Liver (tissue), 9 donors: ENCODE results near the gene KCNQ5. TPM values are rescaled to one million over a fixed set of nuclear protein-coding genes. Genes with fewer than 3 reads are reported as not detected.

Experiments
- DNase-seq: peaks from one replicate; pipeline ENCODE4 v3.0.0-alpha.2; 2017; ENCODE audit warnings: low spot score
- H3K27ac ChIP-seq, 2 donors: one replicate each; pipeline ENCODE4 v1.7.0; 2013; ENCODE audit warnings: inconsistent platforms in 2 of 2, low read length in 2 of 2, control low read depth in 1 of 2, low read depth in 1 of 2, mild to moderate bottlenecking in 1 of 2
- H3K27me3 ChIP-seq, 4 donors: one replicate each; pipeline versions ENCODE4 v1.6.1 to v1.7.0; 2013; ENCODE audit warnings: low read length in 3 of 4, inconsistent platforms in 1 of 4, mild to moderate bottlenecking in 1 of 4, moderate library complexity in 1 of 4; ENCODE audit not compliant: control insufficient read depth in 4 of 4, insufficient read depth in 4 of 4
- H3K36me3 ChIP-seq, 4 donors: one replicate each; pipeline versions ENCODE4 v1.6.1 to v1.7.0; 2013; ENCODE audit warnings: low read length in 3 of 4, mild to moderate bottlenecking in 3 of 4, low read depth in 1 of 4, moderate library complexity in 1 of 4; ENCODE audit not compliant: control insufficient read depth in 4 of 4, insufficient read depth in 3 of 4
- H3K4me1 ChIP-seq, 4 donors: one replicate each; pipeline versions ENCODE4 v1.6.1 to v1.7.0; 2013; ENCODE audit warnings: low read length in 3 of 4, mild to moderate bottlenecking in 3 of 4, moderate library complexity in 1 of 4; ENCODE audit not compliant: control insufficient read depth in 4 of 4, insufficient read depth in 4 of 4
- H3K4me3 ChIP-seq, 3 donors: one replicate each; pipeline versions ENCODE4 v1.6.1 to v1.7.0; 2013; ENCODE audit warnings: low read length in 3 of 3, control low read depth in 1 of 3, low read depth in 1 of 3, mild to moderate bottlenecking in 1 of 3
- H3K9ac ChIP-seq, 2 donors: one replicate each; pipeline ENCODE4 v1.7.0; 2013; ENCODE audit warnings: low read length in 2 of 2, mild to moderate bottlenecking in 2 of 2, moderate library complexity in 2 of 2, control low read depth in 1 of 2, low read depth in 1 of 2
- H3K9me3 ChIP-seq, 4 donors: one replicate each; pipeline versions ENCODE4 v1.6.1 to v1.7.0; 2013; ENCODE audit warnings: low read length in 3 of 4; ENCODE audit not compliant: control insufficient read depth in 4 of 4
- CTCF ChIP-seq: fragments of 150-350 bp; IDR thresholded peaks from 2 replicates; pipeline ENCODE4 v1.5.1; 2017; ENCODE audit warnings: improper control_type of control experiment, low read depth, low read length; ENCODE audit not compliant: missing input control
- EGR1 ChIP-seq, 2 donors: IDR thresholded peaks; 2 replicates each; pipeline ENCODE4 v1.6.1; 2016 to 2018; ENCODE audit warnings: antibody characterized with exemption in 2 of 2, low read depth in 2 of 2
- FOXA1 ChIP-seq: IDR thresholded peaks from 2 replicates; pipeline ENCODE4 v1.6.1; 2016; ENCODE audit warnings: antibody characterized with exemption
- FOXA2 ChIP-seq: IDR thresholded peaks from 2 replicates; pipeline ENCODE4 v1.6.1; 2016; ENCODE audit warnings: antibody characterized with exemption
- GABPA ChIP-seq, 2 donors: IDR thresholded peaks in 1 of 2; conservative IDR thresholded peaks in 1 of 2; 2 replicates each; pipeline ENCODE4 v1.6.1; 2016; ENCODE audit warnings: antibody characterized with exemption in 2 of 2, mild to moderate bottlenecking in 1 of 2, moderate library complexity in 1 of 2
- HNF4A ChIP-seq, 2 donors: conservative IDR thresholded peaks; 2 replicates each; pipeline ENCODE4 v1.6.1; 2016; ENCODE audit warnings: antibody characterized with exemption in 2 of 2, mild to moderate bottlenecking in 2 of 2
- HNF4G ChIP-seq: IDR thresholded peaks from 2 replicates; pipeline ENCODE4 v1.6.1; 2016; ENCODE audit warnings: antibody characterized with exemption
- JUND ChIP-seq, 2 donors: IDR thresholded peaks; 2 replicates each; pipeline ENCODE4 v1.6.1; 2016; ENCODE audit warnings: antibody characterized with exemption in 2 of 2
- MAX ChIP-seq: IDR thresholded peaks from 2 replicates; pipeline ENCODE4 v1.6.1; 2016; ENCODE audit warnings: antibody characterized with exemption
- NR2F2 ChIP-seq: IDR thresholded peaks from 2 replicates; pipeline ENCODE4 v1.6.1; 2016; ENCODE audit warnings: antibody characterized with exemption
- RAD21 ChIP-seq, 2 donors: IDR thresholded peaks; 2 replicates each; pipeline ENCODE4 v1.6.1; 2016; ENCODE audit warnings: antibody characterized with exemption in 2 of 2, mild to moderate bottlenecking in 2 of 2
- RXRA ChIP-seq, 2 donors: IDR thresholded peaks; 2 replicates each; pipeline ENCODE4 v1.6.1; 2017 to 2018; ENCODE audit warnings: antibody characterized with exemption in 2 of 2, mild to moderate bottlenecking in 1 of 2
- SP1 ChIP-seq: IDR thresholded peaks from 2 replicates; pipeline ENCODE4 v1.6.1; 2018; ENCODE audit warnings: antibody characterized with exemption, mild to moderate bottlenecking
- TAF1 ChIP-seq: conservative IDR thresholded peaks from 2 replicates; pipeline ENCODE4 v1.6.1; 2016; ENCODE audit warnings: antibody characterized with exemption, mild to moderate bottlenecking
- YY1 ChIP-seq: IDR thresholded peaks from 2 replicates; pipeline ENCODE4 v1.6.1; 2016; ENCODE audit warnings: antibody characterized with exemption, mild to moderate bottlenecking
- WGBS: extraction: QIAGEN DNeasy Blood & Tissue Kit; methylation state at CpG from one replicate; pipeline ENCODE4 v1.1.7; 2013; 5-methylcytosine and 5-hydroxymethylcytosine counted together
- polyA plus RNA-seq, 2 donors: library from polyadenylated mRNA; stranded (reverse) in 1 of 2; unstranded in 1 of 2; fragments of 200-250 nt in 1 of 2; fragments of >200 nt in 1 of 2; fragmentation: Nextera tagmentation in 1 of 2; extraction: Ambion mirVana in 1 of 2; gene quantifications; one replicate each; pipeline versions ENCODE4 v1.2.1 to v1.2.3, GENCODE V29; 2013 to 2015
- total RNA-seq, 2 donors: library from RNA; depleted of rRNA; stranded (reverse); fragments of >200 nt; gene quantifications; one replicate each; pipeline ENCODE4 v1.2.3, GENCODE V29; 2014
- TF ChIP-seq, protein P1 (sequence below): IDR thresholded peaks from 2 replicates; pipeline ENCODE4 v1.6.1; 2016; ENCODE audit warnings: antibody characterized with exemption
- TF ChIP-seq, protein P2 (sequence below): IDR thresholded peaks from 2 replicates; pipeline ENCODE4 v1.6.1; 2016; ENCODE audit warnings: antibody characterized with exemption, mild to moderate bottlenecking
- TF ChIP-seq, protein P3 (sequence below): IDR thresholded peaks from 2 replicates; pipeline ENCODE4 v1.6.1; 2016; ENCODE audit warnings: antibody characterized with exemption
- donor health status: healthy.
- donor health status: healthy.
- donor health status: healthy.
- donor health status: healthy.
- donor health status: healthy.

KCNQ5 gene
- total and polyA plus RNA-seq, 4 donors = 0.02 to 1.1 (median 0.15) TPM

DNA sequence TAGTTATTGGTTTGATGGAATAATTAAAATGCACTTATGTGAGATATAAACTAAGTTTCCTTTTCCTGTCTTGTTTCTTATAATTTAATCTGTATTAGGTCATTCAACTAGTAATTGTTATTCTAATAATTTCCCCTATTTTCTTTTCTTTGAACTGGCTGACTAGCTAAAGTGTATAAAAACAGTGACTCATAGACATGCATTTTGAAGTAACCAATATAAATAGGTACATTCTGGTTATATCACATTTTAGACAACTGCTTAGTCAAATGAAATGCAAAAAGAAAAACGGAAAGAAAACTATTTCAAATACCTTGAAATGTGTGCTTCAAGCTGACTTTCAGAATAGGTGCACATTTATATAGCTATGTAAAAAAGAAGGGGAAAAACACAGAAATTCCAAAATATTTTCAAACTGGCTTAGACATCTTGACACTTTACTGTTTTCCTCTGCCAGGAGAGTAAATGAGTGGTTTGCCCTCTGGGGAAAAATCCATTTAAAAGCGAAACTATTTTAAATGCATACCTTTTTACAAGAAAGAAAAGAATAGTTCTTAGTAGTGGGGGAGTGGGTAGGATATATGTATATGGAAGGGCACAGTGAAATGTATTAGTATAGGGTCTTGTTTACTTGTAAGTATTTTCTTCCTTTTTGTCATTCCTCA lies 28.3 kb downstream of the KCNQ5 start:
- Histone ChIP-seq H3K36me3 (no peaks in the 10 kb centered on the region), H3K9me3 (no peaks in the 10 kb centered on the region), H3K4me3 (no peak overlapping the region), H3K9ac (no peak overlapping the region), H3K27ac (no peak overlapping the region), H3K27me3 (no peaks in the 10 kb centered on the region), H3K4me1 (no peaks in the 10 kb centered on the region)
- TF ChIP-seq EGR1 (IDR thresholded peaks at IDR 0.05; ENCODE audit: low read depth in 2 of 2) = no peak
- TF ChIP-seq RAD21 (IDR thresholded peaks at IDR 0.05) = no peak
- no peak for TF ChIP-seq JUND (IDR thresholded peaks at IDR 0.05)
- TF ChIP-seq NR2F2 = no peak
- TF ChIP-seq, protein P1, sequence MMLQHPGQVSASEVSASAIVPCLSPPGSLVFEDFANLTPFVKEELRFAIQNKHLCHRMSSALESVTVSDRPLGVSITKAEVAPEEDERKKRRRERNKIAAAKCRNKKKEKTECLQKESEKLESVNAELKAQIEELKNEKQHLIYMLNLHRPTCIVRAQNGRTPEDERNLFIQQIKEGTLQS = no peak
- no peak for TF ChIP-seq FOXA2
- TF ChIP-seq, protein P2, sequence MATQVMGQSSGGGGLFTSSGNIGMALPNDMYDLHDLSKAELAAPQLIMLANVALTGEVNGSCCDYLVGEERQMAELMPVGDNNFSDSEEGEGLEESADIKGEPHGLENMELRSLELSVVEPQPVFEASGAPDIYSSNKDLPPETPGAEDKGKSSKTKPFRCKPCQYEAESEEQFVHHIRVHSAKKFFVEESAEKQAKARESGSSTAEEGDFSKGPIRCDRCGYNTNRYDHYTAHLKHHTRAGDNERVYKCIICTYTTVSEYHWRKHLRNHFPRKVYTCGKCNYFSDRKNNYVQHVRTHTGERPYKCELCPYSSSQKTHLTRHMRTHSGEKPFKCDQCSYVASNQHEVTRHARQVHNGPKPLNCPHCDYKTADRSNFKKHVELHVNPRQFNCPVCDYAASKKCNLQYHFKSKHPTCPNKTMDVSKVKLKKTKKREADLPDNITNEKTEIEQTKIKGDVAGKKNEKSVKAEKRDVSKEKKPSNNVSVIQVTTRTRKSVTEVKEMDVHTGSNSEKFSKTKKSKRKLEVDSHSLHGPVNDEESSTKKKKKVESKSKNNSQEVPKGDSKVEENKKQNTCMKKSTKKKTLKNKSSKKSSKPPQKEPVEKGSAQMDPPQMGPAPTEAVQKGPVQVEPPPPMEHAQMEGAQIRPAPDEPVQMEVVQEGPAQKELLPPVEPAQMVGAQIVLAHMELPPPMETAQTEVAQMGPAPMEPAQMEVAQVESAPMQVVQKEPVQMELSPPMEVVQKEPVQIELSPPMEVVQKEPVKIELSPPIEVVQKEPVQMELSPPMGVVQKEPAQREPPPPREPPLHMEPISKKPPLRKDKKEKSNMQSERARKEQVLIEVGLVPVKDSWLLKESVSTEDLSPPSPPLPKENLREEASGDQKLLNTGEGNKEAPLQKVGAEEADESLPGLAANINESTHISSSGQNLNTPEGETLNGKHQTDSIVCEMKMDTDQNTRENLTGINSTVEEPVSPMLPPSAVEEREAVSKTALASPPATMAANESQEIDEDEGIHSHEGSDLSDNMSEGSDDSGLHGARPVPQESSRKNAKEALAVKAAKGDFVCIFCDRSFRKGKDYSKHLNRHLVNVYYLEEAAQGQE = no peak
- WGBS = 43% methylated on average over 2 of the region's 2 CpGs
- DNase-seq = no peak

DNA sequence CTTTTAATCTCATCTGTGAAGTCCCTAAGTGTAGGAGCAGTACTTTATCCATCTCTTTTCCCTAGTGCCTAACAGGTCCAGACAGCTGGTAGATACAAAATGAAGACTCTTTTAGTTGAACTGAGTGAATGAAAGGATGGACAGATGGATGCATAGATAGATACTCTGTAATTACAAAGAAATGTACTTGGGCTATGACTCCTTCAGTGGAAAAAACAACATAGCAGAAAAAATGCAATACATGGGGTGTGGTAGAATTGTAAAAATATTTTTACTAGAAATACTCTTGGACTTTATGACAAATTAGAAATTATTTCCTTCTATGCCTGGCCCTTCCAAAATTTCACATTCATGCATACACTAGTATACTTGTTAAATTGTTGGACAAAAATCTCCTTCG lies 29.3 kb downstream of the KCNQ5 start:
- 64% methylated on average over 1 of the region's 1 CpG for WGBS
- TF ChIP-seq GABPA (IDR thresholded peaks at IDR 0.05 in 1 of 2, conservative IDR thresholded peaks at IDR 0.05 in 1 of 2) (no peak), FOXA1 (no peak), SP1 (no peak), CTCF (no peak), RXRA (IDR thresholded peaks at IDR 0.05) (no peak), EGR1 (IDR thresholded peaks at IDR 0.05; ENCODE audit: low read depth in 2 of 2) (no peak), HNF4A (conservative IDR thresholded peaks at IDR 0.05) (no peak), YY1 (no peak), HNF4G (no peak), NR2F2 (no peak), FOXA2 (no peak), JUND (IDR thresholded peaks at IDR 0.05) (no peak), TAF1 (no peak), MAX (no peak), RAD21 (IDR thresholded peaks at IDR 0.05) (no peak)
- TF ChIP-seq, protein P2 = no peak
- TF ChIP-seq, protein P1 = no peak
- TF ChIP-seq, protein P3, sequence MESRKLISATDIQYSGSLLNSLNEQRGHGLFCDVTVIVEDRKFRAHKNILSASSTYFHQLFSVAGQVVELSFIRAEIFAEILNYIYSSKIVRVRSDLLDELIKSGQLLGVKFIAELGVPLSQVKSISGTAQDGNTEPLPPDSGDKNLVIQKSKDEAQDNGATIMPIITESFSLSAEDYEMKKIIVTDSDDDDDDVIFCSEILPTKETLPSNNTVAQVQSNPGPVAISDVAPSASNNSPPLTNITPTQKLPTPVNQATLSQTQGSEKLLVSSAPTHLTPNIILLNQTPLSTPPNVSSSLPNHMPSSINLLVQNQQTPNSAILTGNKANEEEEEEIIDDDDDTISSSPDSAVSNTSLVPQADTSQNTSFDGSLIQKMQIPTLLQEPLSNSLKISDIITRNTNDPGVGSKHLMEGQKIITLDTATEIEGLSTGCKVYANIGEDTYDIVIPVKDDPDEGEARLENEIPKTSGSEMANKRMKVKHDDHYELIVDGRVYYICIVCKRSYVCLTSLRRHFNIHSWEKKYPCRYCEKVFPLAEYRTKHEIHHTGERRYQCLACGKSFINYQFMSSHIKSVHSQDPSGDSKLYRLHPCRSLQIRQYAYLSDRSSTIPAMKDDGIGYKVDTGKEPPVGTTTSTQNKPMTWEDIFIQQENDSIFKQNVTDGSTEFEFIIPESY = no peak
- Histone ChIP-seq H3K4me1 (no peaks in the 10 kb centered on the region), H3K36me3 (no peaks in the 10 kb centered on the region), H3K4me3 (no peak overlapping the region), H3K9ac (no peak overlapping the region), H3K27me3 (no peaks in the 10 kb centered on the region), H3K27ac (no peak overlapping the region), H3K9me3 (no peaks in the 10 kb centered on the region)
- no peak for DNase-seq
